SK-N-MC (cell line): ENCODE measurements around the gene CTPS1.

ENCODE experiments used
- DNase-seq: peaks from one replicate; pipeline ENCODE4 v3.0.0-alpha.2; 2011; ENCODE audit warnings: low read depth, low spot score
- H3K27ac ChIP-seq: fragments of 200-600 bp; sonication (generic); 2 replicates; pipeline ENCODE4 v1.5.1; 2016; ENCODE audit warnings: mixed run types
- H3K36me3 ChIP-seq: fragments of 200-600 bp; sonication (generic); 2 replicates; pipeline ENCODE4 v1.6.1; 2017; ENCODE audit warnings: antibody characterized with exemption, low read length, mixed read lengths; ENCODE audit not compliant: insufficient read depth
- H3K4me3 ChIP-seq: fragments of 200-600 bp; sonication (generic); 2 replicates; pipeline ENCODE4 v1.5.1; 2016
- H3K9ac ChIP-seq: fragments of 200-600 bp; sonication (generic); 2 replicates; pipeline ENCODE4 v1.8.0; 2017; ENCODE audit warnings: mixed run types, mixed read lengths; ENCODE audit not compliant: insufficient read length
- H3K9me3 ChIP-seq: fragments of 200-600 bp; sonication (generic); 2 replicates; pipeline ENCODE4 v1.6.1; 2017; ENCODE audit warnings: low read depth, mild to moderate bottlenecking, antibody characterized with exemption, low read length, moderate library complexity, mixed read lengths
- EZH2 ChIP-seq: fragments of 200-600 bp; sonication (generic); IDR thresholded peaks from one replicate; pipeline ENCODE4 v1.6.1; 2017; ENCODE audit warnings: antibody characterized with exemption
- FOXP2 ChIP-seq: optimal IDR thresholded peaks from 2 replicates; pipeline ENCODE3; 2011; ENCODE audit warnings: mild to moderate bottlenecking, moderate library complexity; ENCODE audit not compliant: insufficient read depth; ENCODE audit errors: extremely low read length, control extremely low read depth
- POLR2AphosphoS5 ChIP-seq: IDR thresholded peaks from 2 replicates; pipeline ENCODE4 v1.6.1; 2012; ENCODE audit warnings: mild to moderate bottlenecking, low read depth, low read length, borderline replicate concordance

CTPS1 gene

DNA sequence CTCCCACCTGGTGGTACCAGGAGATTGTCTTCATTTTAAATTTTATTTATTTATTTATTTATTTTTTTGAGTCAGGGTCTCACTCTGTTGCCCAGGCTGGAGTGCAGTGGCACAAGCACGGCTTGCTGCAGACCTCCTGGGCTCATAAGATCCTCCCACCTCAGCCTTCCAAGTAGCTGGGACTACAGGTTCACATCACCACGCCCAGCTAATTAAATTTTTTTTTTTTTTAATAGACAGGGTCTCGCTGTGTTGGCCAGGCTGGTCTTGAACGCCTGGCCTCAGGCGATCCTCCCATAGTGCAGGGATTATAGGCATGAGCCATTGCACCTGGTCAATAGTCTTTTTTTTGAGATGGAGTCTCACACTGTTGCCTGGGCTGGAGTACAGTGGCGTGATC lies 33.5 kb downstream of the CTPS1 start:
- Histone ChIP-seq H3K9ac (no peak overlapping the region), H3K27ac (no peak overlapping the region), H3K36me3 (peaks cover 82% of the 10 kb centered on the region), H3K9me3 (no peaks in the 10 kb centered on the region), H3K4me3 (no peak overlapping the region)
- no peak for DNase-seq
- TF ChIP-seq POLR2AphosphoS5 (no peak), EZH2 (no peak), FOXP2 (no peak)

DNA sequence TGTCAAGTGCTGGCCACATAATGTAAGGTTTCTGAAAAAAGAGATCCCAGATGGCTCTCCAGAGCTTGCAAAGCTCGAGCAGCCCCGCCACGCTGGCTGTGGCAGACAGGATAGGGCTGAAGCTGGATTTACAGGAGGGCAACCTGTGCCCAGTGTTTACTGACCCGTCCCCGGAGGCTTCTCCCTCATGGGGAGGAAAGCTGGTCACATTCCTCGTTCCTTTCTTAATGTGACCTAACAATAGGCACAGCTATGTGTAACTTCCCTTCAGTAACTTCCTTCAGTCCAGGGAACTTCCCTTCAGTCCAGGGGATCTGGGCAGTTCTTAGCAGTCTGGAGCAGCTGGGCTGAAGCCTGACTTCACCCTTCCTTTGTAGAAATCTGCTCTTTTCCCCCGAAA lies 34.3 kb downstream of the CTPS1 start:
- peaks cover 80% of the 10 kb centered on the region for H3K36me3 ChIP-seq
- no peak for DNase-seq
- TF ChIP-seq EZH2, result no peak
- no peak for TF ChIP-seq POLR2AphosphoS5

DNA sequence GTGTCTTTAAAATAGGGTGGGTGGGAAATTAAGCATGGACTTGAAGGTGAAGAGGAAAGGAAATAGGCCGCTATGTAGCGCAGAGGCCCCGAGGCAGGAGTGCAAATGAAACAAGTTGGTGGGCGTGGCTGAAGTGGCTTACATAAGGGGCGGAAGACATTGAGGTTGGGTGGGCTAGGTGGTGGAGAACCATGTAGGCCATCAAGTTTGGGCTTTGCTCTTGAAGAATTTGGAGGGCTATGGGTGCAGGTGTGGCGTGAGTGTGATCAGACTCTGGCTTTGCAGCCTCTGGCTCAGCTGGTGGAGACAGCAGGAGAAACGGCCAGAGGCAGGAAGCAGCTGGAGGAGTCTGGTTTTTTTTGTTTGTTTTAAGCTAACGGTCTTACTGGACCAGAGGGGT lies 35.4 kb downstream of the CTPS1 start:
- H3K9ac ChIP-seq, result no peak overlapping the region
- no peak for TF ChIP-seq POLR2AphosphoS5
- no peak for TF ChIP-seq FOXP2
- TF ChIP-seq EZH2, result no peak
- no peak overlapping the region for H3K4me3 ChIP-seq
- peaks cover 69% of the 10 kb centered on the region for H3K36me3 ChIP-seq
- no peak overlapping the region for H3K27ac ChIP-seq
- H3K9me3 ChIP-seq, result no peaks in the 10 kb centered on the region
- DNase-seq, result no peak

More for the DNA sequence above, 34.3 kb downstream of the CTPS1 start:
- H3K9me3 ChIP-seq, result no peaks in the 10 kb centered on the region
- no peak overlapping the region for H3K9ac ChIP-seq
- no peak overlapping the region for H3K4me3 ChIP-seq
- H3K27ac ChIP-seq, result no peak overlapping the region

DNA sequence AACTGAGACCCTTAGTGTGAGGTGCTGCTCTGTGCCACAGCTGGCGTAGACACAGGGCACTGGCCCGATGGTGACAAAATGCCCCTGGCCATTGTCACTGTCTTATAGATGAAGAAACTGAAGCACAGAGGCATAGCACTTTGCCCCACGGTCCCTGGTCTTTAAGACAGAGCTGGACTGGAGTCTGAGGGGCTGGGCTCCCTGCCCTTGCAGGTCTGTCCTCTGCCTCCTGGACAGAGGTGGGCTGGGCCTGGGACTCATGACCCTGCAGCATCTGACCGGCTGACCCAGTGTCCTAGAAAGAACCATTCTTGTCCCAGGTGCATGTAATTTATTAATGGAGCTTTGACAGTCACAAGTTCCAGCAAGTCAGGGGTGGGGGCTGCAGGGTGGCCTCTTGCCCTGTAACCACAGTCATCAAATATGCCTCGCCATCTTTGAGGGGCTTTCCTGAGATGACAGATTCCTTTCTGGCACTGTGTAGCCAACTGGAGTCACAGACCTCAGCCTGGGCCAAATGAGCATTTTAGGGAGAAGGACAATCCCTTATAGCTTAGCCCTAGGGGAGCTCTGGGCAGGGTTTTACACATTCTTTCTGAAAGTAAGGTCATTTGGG lies 35.9 kb downstream of the CTPS1 start:
- Histone ChIP-seq H3K27ac (no peak overlapping the region), H3K36me3 (peaks cover 64% of the 10 kb centered on the region), H3K9ac (no peak overlapping the region), H3K9me3 (no peaks in the 10 kb centered on the region), H3K4me3 (no peak overlapping the region)
- no peak for DNase-seq
- TF ChIP-seq EZH2 (no peak), POLR2AphosphoS5 (no peak), FOXP2 (no peak)

DNA sequence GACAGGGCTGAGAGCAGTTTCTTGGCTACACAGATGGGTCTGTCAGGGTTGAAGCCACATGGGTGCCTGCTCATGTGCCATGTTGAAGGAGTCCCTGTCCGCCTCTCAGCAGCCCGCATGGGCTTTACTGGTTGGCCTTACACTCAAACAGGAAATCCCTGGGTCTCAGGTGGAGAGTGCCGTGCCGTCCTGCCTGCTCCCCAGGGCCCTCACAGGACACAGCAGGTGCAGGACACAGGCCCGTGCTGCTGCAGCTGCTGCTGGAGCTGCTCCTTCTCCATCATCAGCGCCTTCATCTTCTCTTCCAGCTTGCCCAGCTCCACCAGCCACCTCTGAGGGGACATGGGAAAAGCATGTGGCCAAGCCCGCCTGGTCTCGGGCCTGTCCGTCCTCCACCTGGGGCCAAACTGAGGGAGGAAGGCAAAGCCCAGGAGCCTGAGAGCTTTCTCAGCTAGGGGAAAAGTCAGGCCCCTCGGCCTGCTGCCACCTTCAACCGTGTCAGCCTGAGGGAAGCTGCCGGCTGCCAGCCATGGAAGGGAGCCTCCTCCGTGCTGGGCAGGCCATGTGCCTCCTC lies 36.5 kb downstream of the CTPS1 start:
- Histone ChIP-seq H3K36me3 (peaks cover 58% of the 10 kb centered on the region), H3K9me3 (no peaks in the 10 kb centered on the region)
- DNase-seq, result no peak

DNA sequence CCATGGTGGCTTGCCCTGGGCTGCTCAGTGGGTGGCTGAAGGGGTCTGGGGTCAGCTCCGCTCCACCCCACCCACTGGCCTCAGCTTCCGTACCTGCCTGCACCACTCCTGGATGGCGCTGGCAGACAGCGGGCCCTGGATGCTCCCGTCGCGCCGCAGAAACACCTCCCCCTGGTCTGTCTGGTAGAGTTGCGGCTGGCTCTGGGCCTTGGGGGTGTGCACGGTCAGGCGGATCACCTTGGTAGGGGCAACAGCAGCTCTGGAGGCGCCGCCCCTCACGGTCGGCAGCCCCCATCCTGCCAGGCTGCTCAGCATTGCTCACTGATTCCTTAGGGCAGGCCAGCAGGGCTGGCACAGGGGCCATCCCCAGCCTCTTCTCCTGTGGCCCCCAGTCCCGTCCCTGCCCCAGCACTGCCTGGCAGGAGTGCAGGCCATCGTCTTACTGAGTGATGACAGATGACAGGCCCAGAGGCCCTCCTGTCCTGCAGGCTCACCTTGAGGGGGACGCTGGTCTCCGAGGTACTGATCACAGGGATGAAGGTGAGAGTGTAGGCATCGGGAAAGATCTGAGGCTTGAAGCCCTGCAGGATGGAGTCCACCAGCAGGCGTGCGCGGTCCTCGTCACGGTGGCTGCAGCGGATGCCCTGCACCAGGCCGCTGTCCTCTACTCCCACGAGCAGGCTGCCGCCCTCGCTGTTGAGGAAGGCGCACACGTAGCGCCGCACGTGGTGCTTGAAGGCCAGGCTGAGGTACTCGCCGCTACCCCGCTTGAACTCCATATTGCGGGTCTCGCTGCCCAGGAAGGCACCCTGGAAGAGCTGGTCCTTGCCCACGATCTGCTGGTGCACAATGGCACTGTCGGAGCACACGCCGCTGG lies 37.9 kb downstream of the CTPS1 start:
- TF ChIP-seq FOXP2, result no peak
- no peak for TF ChIP-seq POLR2AphosphoS5
- no peak for TF ChIP-seq EZH2
- Histone ChIP-seq H3K9ac (no peak overlapping the region), H3K9me3 (no peaks in the 10 kb centered on the region), H3K36me3 (peaks cover 44% of the 10 kb centered on the region), H3K4me3 (no peak overlapping the region), H3K27ac (no peak overlapping the region)
- DNase-seq, result no peak

More for the DNA sequence above, 36.5 kb downstream of the CTPS1 start:
- Histone ChIP-seq H3K9ac (no peak overlapping the region), H3K4me3 (no peak overlapping the region), H3K27ac (0 out of 2 replicates have a peak overlapping the region, but pooled peaks have one; percentile 8)
- no peak for TF ChIP-seq FOXP2
- TF ChIP-seq POLR2AphosphoS5, result no peak
- no peak for TF ChIP-seq EZH2

DNA sequence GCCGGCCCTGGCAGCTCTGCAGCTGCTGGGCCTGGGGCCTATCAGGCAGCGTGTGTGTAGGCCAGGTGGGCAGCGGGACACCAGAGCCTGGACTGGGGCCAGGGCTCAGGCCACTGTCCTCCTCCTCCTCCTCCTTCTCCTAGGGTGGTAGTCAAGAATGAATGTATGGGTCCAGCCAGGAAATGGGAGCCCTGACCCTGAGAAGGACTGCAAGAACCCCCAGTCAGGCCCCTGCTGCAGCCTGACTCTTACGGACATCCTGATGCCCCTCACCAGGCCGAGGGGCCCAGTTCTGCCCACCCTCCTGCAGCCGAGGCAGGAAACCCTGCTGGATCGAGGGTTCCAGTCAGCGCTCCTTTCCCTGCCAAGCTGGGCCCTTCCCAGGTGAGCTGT lies 38.5 kb downstream of the CTPS1 start:
- H3K4me3 ChIP-seq, result no peak overlapping the region
- DNase-seq, result no peak
- no peaks in the 10 kb centered on the region for H3K9me3 ChIP-seq
- TF ChIP-seq POLR2AphosphoS5, result peak; percentile 17; the same call in 1 of the 2 replicates
- TF ChIP-seq EZH2, result no peak
- no peak overlapping the region for H3K27ac ChIP-seq
- H3K36me3 ChIP-seq, result peaks cover 40% of the 10 kb centered on the region
- no peak overlapping the region for H3K9ac ChIP-seq

DNA sequence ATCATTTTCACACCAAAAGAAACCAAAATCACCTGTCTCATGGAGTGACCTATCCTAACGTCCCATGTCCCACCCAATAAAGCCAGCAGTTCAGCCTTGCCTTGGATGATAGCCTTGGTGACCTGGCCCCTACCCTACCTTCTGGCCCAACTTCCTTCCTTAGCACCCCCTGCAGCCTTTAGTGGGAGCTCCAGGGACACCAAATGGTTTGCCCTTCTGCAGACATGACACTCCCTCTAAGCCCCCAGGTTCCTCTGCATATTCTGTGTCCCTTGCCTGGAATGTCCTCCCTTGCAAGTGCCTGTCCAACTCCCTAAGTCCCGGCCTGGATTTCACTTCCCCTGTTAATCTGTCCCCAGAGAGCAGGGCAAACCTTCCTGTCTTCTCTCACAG lies 39.9 kb downstream of the CTPS1 start:
- no peak overlapping the region for H3K27ac ChIP-seq
- H3K36me3 ChIP-seq, result peaks cover 27% of the 10 kb centered on the region
- H3K9ac ChIP-seq, result no peak overlapping the region
- no peak overlapping the region for H3K4me3 ChIP-seq
- H3K9me3 ChIP-seq, result no peaks in the 10 kb centered on the region
- TF ChIP-seq POLR2AphosphoS5, result no peak; the same call in 1 of the 2 replicates
- no peak for TF ChIP-seq EZH2
- TF ChIP-seq FOXP2, result no peak
- no peak for DNase-seq
